HTERT RPE-1 (cell line): ENCODE data around the gene STH.

Source experiments
- in situ Hi-C: fragments of 300-500 bp; cut with MboI; formaldehyde crosslinking; loops from 4 replicates; pipeline ENCODE4 v1.14.3; 2020; ENCODE audit warnings: low sequenced_read_pairs

Gene STH

GRCh38 chr17:46042925-46043324 is 43.9 kb downstream of the STH start:
- in situ Hi-C loops, result no loop called here

DNA sequence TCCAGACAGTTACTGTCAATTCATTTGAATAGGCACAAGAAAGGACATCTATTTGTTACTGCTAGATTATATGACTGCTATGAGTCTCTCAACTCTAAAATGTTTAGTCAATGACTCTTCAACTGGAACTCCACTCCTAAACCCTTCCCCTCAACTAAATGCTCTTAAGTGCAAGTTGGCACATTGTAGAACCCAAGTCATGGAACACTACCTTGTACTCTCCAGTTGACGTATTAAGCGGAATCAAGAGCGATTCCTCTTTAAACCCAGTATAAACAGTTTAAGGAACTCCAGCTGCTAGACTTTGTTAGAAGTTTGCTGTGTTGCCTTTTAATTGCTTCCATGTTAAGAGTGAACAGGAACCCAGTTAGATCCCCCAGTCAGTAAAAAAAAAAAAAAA is 44.6 kb downstream of the STH start:
- in situ Hi-C loops, result no loop called here

- in situ Hi-C loops, result no loop called here
Measured at GRCh38 chr17:46044286-46044928, 45.4 kb downstream of the STH start.

GRCh38 chr17:46044989-46045388 is 45.9 kb downstream of the STH start:
- in situ Hi-C loops, result no loop called here

GRCh38 chr17:46045639-46046038 is 46.6 kb downstream of the STH start:
- in situ Hi-C loops, result no loop called here

- in situ Hi-C loops, result no loop called here
Measured at GRCh38 chr17:46046957-46047356, 47.9 kb downstream of the STH start.

GRCh38 chr17:46047398-46047797 is 48.3 kb downstream of the STH start:
- in situ Hi-C loops, result no loop called here

DNA sequence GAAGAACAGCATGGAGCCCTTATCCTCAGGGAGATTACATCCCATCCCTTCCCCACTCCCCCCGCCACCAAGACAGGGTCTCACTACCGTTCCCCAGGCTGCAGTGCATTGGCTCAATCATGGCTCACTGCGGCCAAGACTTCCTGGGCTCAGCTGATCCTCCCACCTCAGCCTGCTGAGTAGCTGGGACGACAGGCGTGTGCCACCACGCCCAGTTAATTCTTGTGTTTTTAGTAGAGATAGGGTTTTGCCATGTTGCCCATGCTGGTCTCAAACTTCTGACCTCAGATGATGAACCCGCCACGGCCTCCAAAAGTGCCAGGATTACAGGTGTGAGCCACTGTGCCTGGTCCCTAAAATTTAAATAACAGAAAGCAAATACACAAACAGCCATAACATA is 48.8 kb downstream of the STH start:
- in situ Hi-C loops, result no loop called here
